Esophagus (tissue), 2 donors: ENCODE measurements around the gene PLAC9. TPM values are rescaled to one million over a fixed set of nuclear protein-coding genes. Genes with fewer than 3 reads are reported as not detected.

ENCODE experiments used
- H3K27ac ChIP-seq, 2 donors: one replicate each; pipeline ENCODE4 v1.5.1; 2013; ENCODE audit warnings: low read depth in 2 of 2, mild to moderate bottlenecking in 2 of 2, inconsistent platforms in 1 of 2, low read length in 1 of 2, moderate library complexity in 1 of 2
- H3K27me3 ChIP-seq, 2 donors: one replicate each; pipeline ENCODE4 v1.6.1; 2013; ENCODE audit warnings: low read length in 2 of 2, control low read depth in 1 of 2, mild to moderate bottlenecking in 1 of 2; ENCODE audit not compliant: insufficient read depth in 2 of 2, control insufficient read depth in 1 of 2
- H3K36me3 ChIP-seq, 2 donors: one replicate each; pipeline ENCODE4 v1.6.1; 2013; ENCODE audit warnings: low read length in 1 of 2; ENCODE audit not compliant: control insufficient read depth in 2 of 2, insufficient read depth in 2 of 2
- H3K4me1 ChIP-seq, 2 donors: one replicate each; pipeline ENCODE4 v1.6.1; 2013; ENCODE audit warnings: low read length in 1 of 2; ENCODE audit not compliant: control insufficient read depth in 2 of 2, insufficient read depth in 2 of 2
- H3K4me3 ChIP-seq, 2 donors: one replicate each; pipeline ENCODE4 v1.5.1; 2013; ENCODE audit warnings: low read length in 2 of 2, mild to moderate bottlenecking in 2 of 2, low read depth in 1 of 2, moderate library complexity in 1 of 2
- H3K9me3 ChIP-seq, 2 donors: one replicate each; pipeline ENCODE4 v1.6.1; 2013; ENCODE audit warnings: mild to moderate bottlenecking in 2 of 2, low read depth in 1 of 2, low read length in 1 of 2, moderate library complexity in 1 of 2; ENCODE audit not compliant: control insufficient read depth in 2 of 2, insufficient read depth in 1 of 2
- WGBS, 2 donors: extraction: QIAGEN DNeasy Blood & Tissue Kit; methylation state at CpG; one replicate each; pipeline ENCODE4 v1.1.7; 2013; 5-methylcytosine and 5-hydroxymethylcytosine counted together
- polyA plus RNA-seq, 2 donors: library from polyadenylated mRNA; stranded (reverse); fragments of 200-250 nt; gene quantifications; one replicate each; pipeline ENCODE4 v1.2.3, GENCODE V29; 2013
- donor health status: healthy with polysubstance abuse.
- donor health status: Bipolar disorder and iron deficiency.

Gene PLAC9
- polyA plus RNA-seq, 2 donors: 5.5 to 5.8 TPM

- no peak overlapping the region for H3K4me3 ChIP-seq
- peak overlapping the region in 1 of 2 donors; percentile 40 for H3K27ac ChIP-seq
- WGBS, 2 donors: 53 to 67% methylated on average over 6 of the region's 6 CpGs
- no peaks in the 10 kb centered on the region for H3K9me3 ChIP-seq
- peaks cover 20 to 46% of the 10 kb centered on the region in 2 donors for H3K4me1 ChIP-seq
- H3K36me3 ChIP-seq: peaks cover 5 to 42% of the 10 kb centered on the region in 2 donors
- no peaks in the 10 kb centered on the region for H3K27me3 ChIP-seq
Observed at GRCh38 chr10:80173466-80173865, 40.9 kb downstream of the PLAC9 start.

- no peak overlapping the region for H3K4me3 ChIP-seq
- no peaks in the 10 kb centered on the region for H3K9me3 ChIP-seq
- H3K27ac ChIP-seq: no peak overlapping the region
- WGBS, 2 donors: 89 to 95% methylated on average over 15 of the region's 15 CpGs
- peaks cover 0 to 31% of the 10 kb centered on the region in 2 donors for H3K36me3 ChIP-seq
- H3K27me3 ChIP-seq: no peaks in the 10 kb centered on the region
- peaks cover 16 to 40% of the 10 kb centered on the region in 2 donors for H3K4me1 ChIP-seq
Observed at GRCh38 chr10:80174641-80175395, 42.3 kb downstream of the PLAC9 start.

GRCh38 chr10:80176526-80176925 is 44.0 kb downstream of the PLAC9 start:
- Histone ChIP-seq H3K27me3 (no peaks in the 10 kb centered on the region), H3K36me3 (peaks cover 0 to 25% of the 10 kb centered on the region in 2 donors), H3K4me1 (peaks cover 12 to 31% of the 10 kb centered on the region in 2 donors), H3K9me3 (no peaks in the 10 kb centered on the region), H3K4me3 (no peak overlapping the region), H3K27ac (no peak overlapping the region)
- 89 to 90% methylated on average over 6 of the region's 6 CpGs for WGBS, 2 donors

GRCh38 chr10:80177781-80178636 is 45.5 kb downstream of the PLAC9 start:
- Histone ChIP-seq H3K4me3 (no peak overlapping the region), H3K27me3 (no peaks in the 10 kb centered on the region), H3K27ac (no peak overlapping the region), H3K9me3 (no peaks in the 10 kb centered on the region), H3K4me1 (peaks cover 8 to 22% of the 10 kb centered on the region in 2 donors), H3K36me3 (peaks cover 0 to 16% of the 10 kb centered on the region in 2 donors)
- WGBS, 2 donors: 75 to 84% methylated on average over 12 of the region's 12 CpGs

GRCh38 chr10:80182986-80183385 is 50.5 kb downstream of the PLAC9 start:
- Histone ChIP-seq H3K36me3 (peaks cover 0 to 6% of the 10 kb centered on the region in 2 donors), H3K4me1 (peaks cover 12 to 29% of the 10 kb centered on the region in 2 donors), H3K27me3 (no peaks in the 10 kb centered on the region), H3K27ac (no peak overlapping the region), H3K4me3 (no peak overlapping the region), H3K9me3 (no peaks in the 10 kb centered on the region)
- WGBS, 2 donors: 71 to 85% methylated on average over 6 of the region's 6 CpGs

- H3K27ac ChIP-seq: no peak overlapping the region
- H3K27me3 ChIP-seq: no peaks in the 10 kb centered on the region
- peaks cover 0 to 6% of the 10 kb centered on the region in 2 donors for H3K36me3 ChIP-seq
- 76 to 86% methylated on average over 4 of the region's 4 CpGs for WGBS, 2 donors
- H3K4me1 ChIP-seq: peaks cover 12 to 27% of the 10 kb centered on the region in 2 donors
- no peak overlapping the region for H3K4me3 ChIP-seq
- no peaks in the 10 kb centered on the region for H3K9me3 ChIP-seq
Observed at GRCh38 chr10:80183436-80183835, 50.9 kb downstream of the PLAC9 start.

GRCh38 chr10:80184291-80184690 is 51.8 kb downstream of the PLAC9 start:
- no peak overlapping the region for H3K4me3 ChIP-seq
- H3K27ac ChIP-seq: no peak overlapping the region
- H3K4me1 ChIP-seq: peaks cover 13 to 25% of the 10 kb centered on the region in 2 donors
- 63 to 74% methylated on average over 4 of the region's 4 CpGs for WGBS, 2 donors
- H3K36me3 ChIP-seq: peaks cover 0 to 6% of the 10 kb centered on the region in 2 donors
- H3K9me3 ChIP-seq: no peaks in the 10 kb centered on the region
- no peaks in the 10 kb centered on the region for H3K27me3 ChIP-seq

GRCh38 chr10:80185578-80186299 is 53.2 kb downstream of the PLAC9 start:
- no peak overlapping the region for H3K27ac ChIP-seq
- 79 to 85% methylated on average over 5 of the region's 5 CpGs for WGBS, 2 donors
- no peak overlapping the region for H3K4me3 ChIP-seq
- no peaks in the 10 kb centered on the region for H3K9me3 ChIP-seq
- H3K4me1 ChIP-seq: peaks cover 13 to 25% of the 10 kb centered on the region in 2 donors
- peaks cover 0 to 2% of the 10 kb centered on the region in 2 donors for H3K36me3 ChIP-seq
- no peaks in the 10 kb centered on the region for H3K27me3 ChIP-seq

GRCh38 chr10:80186364-80187012 is 54.0 kb downstream of the PLAC9 start:
- Histone ChIP-seq H3K4me1 (peaks cover 13 to 26% of the 10 kb centered on the region in 2 donors), H3K27me3 (no peaks in the 10 kb centered on the region), H3K4me3 (no peak overlapping the region), H3K36me3 (peaks cover 0 to 2% of the 10 kb centered on the region in 2 donors), H3K27ac (peak overlapping the region in 1 of 2 donors; percentile 34), H3K9me3 (no peaks in the 10 kb centered on the region)
- 72 to 85% methylated on average over 13 of the region's 13 CpGs for WGBS, 2 donors
